ENCODE measurements around the gene IL25.
"Not testable (repeated sequence)": the region's sequence is repeated elsewhere in the genome, so short reads cannot be mapped to it uniquely, and the experiment has no call there.

The IL25 gene

GRCh38 chr14:23384364-23385080 is 11.9 kb downstream of the IL25 start:
- Mint-ChIP-seq H3K27ac (no peak overlapping the region), H3K4me1 (ENCODE audit: low read depth) (no peaks in the 10 kb centered on the region), H3K36me3 (ENCODE audit: low read depth) (no peaks in the 10 kb centered on the region), H3K4me3 (no peak overlapping the region), H3K9me3 (no peaks in the 10 kb centered on the region), H3K27me3 (peaks cover 11% of the 10 kb centered on the region)
- intact Hi-C loops (cut with micrococcal nuclease), result no loop called here

- Mint-ChIP-seq H3K4me1 (ENCODE audit: low read depth) (no peaks in the 10 kb centered on the region), H3K9me3 (no peaks in the 10 kb centered on the region), H3K27ac (no peak overlapping the region), H3K27me3 (peaks cover 14% of the 10 kb centered on the region), H3K36me3 (ENCODE audit: low read depth) (no peaks in the 10 kb centered on the region), H3K4me3 (no peak overlapping the region)
- intact Hi-C loops (cut with micrococcal nuclease), result no loop called here
These were observed 12.6 kb downstream of the IL25 start for GRCh38 chr14:23385244-23385641.

- Mint-ChIP-seq H3K4me1 (ENCODE audit: low read depth) (no peaks in the 10 kb centered on the region), H3K36me3 (ENCODE audit: low read depth) (no peaks in the 10 kb centered on the region), H3K9me3 (no peaks in the 10 kb centered on the region), H3K27me3 (peaks cover 11% of the 10 kb centered on the region), H3K27ac (no peak overlapping the region), H3K4me3 (no peak overlapping the region)
- intact Hi-C loops (cut with micrococcal nuclease), result no loop called here
These were observed 13.1 kb downstream of the IL25 start for GRCh38 chr14:23385642-23386265.

GRCh38 chr14:23386266-23386657 is 13.7 kb downstream of the IL25 start:
- H3K36me3 Mint-ChIP-seq (ENCODE audit: low read depth); intact Hi-C loops (cut with micrococcal nuclease): not testable (repeated sequence)
- peaks cover 10% of the 10 kb centered on the region for H3K27me3 Mint-ChIP-seq

GRCh38 chr14:23386999-23387398 is 14.4 kb downstream of the IL25 start:
- Mint-ChIP-seq H3K27me3 (peaks cover 6% of the 10 kb centered on the region), H3K27ac (no peak overlapping the region)

More at GRCh38 chr14:23386266-23386657, 13.7 kb downstream of the IL25 start:
- H3K4me1 Mint-ChIP-seq (ENCODE audit: low read depth); H3K4me3 Mint-ChIP-seq; H3K9me3 Mint-ChIP-seq; H3K27ac Mint-ChIP-seq: not testable (repeated sequence)

GRCh38 chr14:23387916-23388882 is 15.6 kb downstream of the IL25 start:
- H3K9me3 Mint-ChIP-seq, result no peaks in the 10 kb centered on the region
- no peak overlapping the region for H3K4me3 Mint-ChIP-seq
- no peak overlapping the region for H3K27ac Mint-ChIP-seq
- H3K36me3 Mint-ChIP-seq (ENCODE audit: low read depth), result no peaks in the 10 kb centered on the region
- H3K27me3 Mint-ChIP-seq, result peaks cover 4% of the 10 kb centered on the region
- intact Hi-C loops (cut with micrococcal nuclease), result no loop called here
- no peaks in the 10 kb centered on the region for H3K4me1 Mint-ChIP-seq (ENCODE audit: low read depth)

More at GRCh38 chr14:23386999-23387398, 14.4 kb downstream of the IL25 start:
- Mint-ChIP-seq H3K4me3 (no peak overlapping the region), H3K4me1 (ENCODE audit: low read depth) (no peaks in the 10 kb centered on the region), H3K9me3 (no peaks in the 10 kb centered on the region), H3K36me3 (ENCODE audit: low read depth) (no peaks in the 10 kb centered on the region)
- intact Hi-C loops (cut with micrococcal nuclease), result no loop called here

- no peak overlapping the region for H3K27ac Mint-ChIP-seq
- H3K4me3 Mint-ChIP-seq, result no peak overlapping the region
- no peaks in the 10 kb centered on the region for H3K9me3 Mint-ChIP-seq
- peaks cover 6% of the 10 kb centered on the region for H3K27me3 Mint-ChIP-seq
- H3K4me1 Mint-ChIP-seq (ENCODE audit: low read depth), result no peaks in the 10 kb centered on the region
- intact Hi-C loops (cut with micrococcal nuclease), result no loop called here
- H3K36me3 Mint-ChIP-seq (ENCODE audit: low read depth), result no peaks in the 10 kb centered on the region
These were observed 16.4 kb downstream of the IL25 start for GRCh38 chr14:23388996-23389395.

- Mint-ChIP-seq H3K4me1 (ENCODE audit: low read depth) (no peaks in the 10 kb centered on the region), H3K9me3 (no peaks in the 10 kb centered on the region), H3K27me3 (peaks cover 6% of the 10 kb centered on the region), H3K27ac (no peak overlapping the region), H3K36me3 (ENCODE audit: low read depth) (no peaks in the 10 kb centered on the region), H3K4me3 (no peak overlapping the region)
- intact Hi-C loops (cut with micrococcal nuclease), result no loop called here
These were observed 16.8 kb downstream of the IL25 start for GRCh38 chr14:23389396-23389795.

- H3K4me3 Mint-ChIP-seq; H3K27me3 Mint-ChIP-seq; H3K9me3 Mint-ChIP-seq; H3K36me3 Mint-ChIP-seq (ENCODE audit: low read depth); H3K4me1 Mint-ChIP-seq (ENCODE audit: low read depth); H3K27ac Mint-ChIP-seq; intact Hi-C loops (cut with micrococcal nuclease): not testable (repeated sequence)
These were observed 17.3 kb downstream of the IL25 start for GRCh38 chr14:23389871-23390270.

GRCh38 chr14:23392613-23393012 is 20.0 kb downstream of the IL25 start:
- H3K4me3 Mint-ChIP-seq, result no peak overlapping the region
- H3K36me3 Mint-ChIP-seq (ENCODE audit: low read depth), result no peaks in the 10 kb centered on the region
- no peaks in the 10 kb centered on the region for H3K9me3 Mint-ChIP-seq
- H3K4me1 Mint-ChIP-seq (ENCODE audit: low read depth), result no peaks in the 10 kb centered on the region
- no peak overlapping the region for H3K27ac Mint-ChIP-seq
- H3K27me3 Mint-ChIP-seq, result peaks cover 6% of the 10 kb centered on the region
- intact Hi-C loops (cut with micrococcal nuclease), result no loop called here

GRCh38 chr14:23396126-23396525 is 23.5 kb downstream of the IL25 start:
- Mint-ChIP-seq H3K27ac (no peak overlapping the region), H3K4me3 (no peak overlapping the region), H3K9me3 (no peaks in the 10 kb centered on the region), H3K36me3 (ENCODE audit: low read depth) (no peaks in the 10 kb centered on the region), H3K4me1 (ENCODE audit: low read depth) (no peaks in the 10 kb centered on the region), H3K27me3 (peaks cover 3% of the 10 kb centered on the region)
- intact Hi-C loops (cut with micrococcal nuclease), result no loop called here

- Mint-ChIP-seq H3K36me3 (ENCODE audit: low read depth) (no peaks in the 10 kb centered on the region), H3K27ac (no peak overlapping the region), H3K27me3 (peaks cover 3% of the 10 kb centered on the region), H3K4me3 (no peak overlapping the region), H3K4me1 (ENCODE audit: low read depth) (peaks cover 5% of the 10 kb centered on the region), H3K9me3 (no peaks in the 10 kb centered on the region)
- intact Hi-C loops (cut with micrococcal nuclease), result no loop called here
These were observed 24.3 kb downstream of the IL25 start for GRCh38 chr14:23396781-23397407.

- Mint-ChIP-seq H3K4me3 (no peak overlapping the region), H3K36me3 (ENCODE audit: low read depth) (no peaks in the 10 kb centered on the region), H3K4me1 (ENCODE audit: low read depth) (peaks cover 15% of the 10 kb centered on the region), H3K9me3 (no peaks in the 10 kb centered on the region), H3K27ac (no peak overlapping the region), H3K27me3 (peaks cover 2% of the 10 kb centered on the region)
- intact Hi-C loops (cut with micrococcal nuclease), result no loop called here
These were observed 25.7 kb downstream of the IL25 start for GRCh38 chr14:23398348-23398747.

GRCh38 chr14:23399136-23399535 is 26.5 kb downstream of the IL25 start:
- Mint-ChIP-seq H3K4me1 (ENCODE audit: low read depth) (peaks cover 15% of the 10 kb centered on the region), H3K4me3 (no peak overlapping the region), H3K36me3 (ENCODE audit: low read depth) (no peaks in the 10 kb centered on the region), H3K27me3 (no peaks in the 10 kb centered on the region), H3K27ac (no peak overlapping the region), H3K9me3 (no peaks in the 10 kb centered on the region)
- intact Hi-C loops (cut with micrococcal nuclease), result no loop called here

All from dendritic cell treated with granulocyte-macrophage colony-stimulating factor and Interleukin-4, amounts not matched to agents 40 ng/mL and 50 ng/mL, for 4 days (primary cell).